HepG2 (cell line): Measurements from ENCODE around the gene RPL38. TPM values are rescaled to one million over a fixed set of nuclear protein-coding genes. Genes with fewer than 3 reads are reported as not detected.

Experiments
- ARHGAP35 ChIP-seq: sonication (generic); formaldehyde crosslinking; IDR thresholded peaks from 2 replicates; pipeline ENCODE4 v1.9.0; 2022; ENCODE audit warnings: mild to moderate bottlenecking, inconsistent platforms, moderate library complexity, missing genetic modification reagents, borderline replicate concordance
- GFI1 ChIP-seq: sonication (generic); formaldehyde crosslinking; IDR thresholded peaks from 2 replicates; pipeline ENCODE4 v1.5.0; 2020; ENCODE audit warnings: missing genetic modification reagents, mild to moderate bottlenecking, borderline replicate concordance
- KDM1A ChIP-seq: IDR thresholded peaks from 2 replicates; pipeline ENCODE4 v1.6.1; 2016; ENCODE audit warnings: missing compliant biosample characterization
- KDM6A ChIP-seq: IDR thresholded peaks from 2 replicates; pipeline ENCODE4 v1.6.1; 2016; ENCODE audit warnings: low read depth
- RBFOX2 ChIP-seq: fragments of 200-400 bp; formaldehyde crosslinking; IDR thresholded peaks from 2 replicates; pipeline ENCODE4 v1.6.1; 2017; ENCODE audit warnings: low read depth, mild to moderate bottlenecking, low read length
- SRSF4 ChIP-seq: fragments of 200-400 bp; formaldehyde crosslinking; IDR thresholded peaks from one replicate; pipeline ENCODE4 v1.6.1; 2018; ENCODE audit warnings: mild to moderate bottlenecking, low read depth, low read length, moderate library complexity; ENCODE audit not compliant: poor library complexity, severe bottlenecking
- TAF15 ChIP-seq: fragments of 200-400 bp; formaldehyde crosslinking; IDR thresholded peaks from one replicate; pipeline ENCODE4 v1.6.1; 2018; ENCODE audit warnings: mild to moderate bottlenecking, low read depth, low read length; ENCODE audit not compliant: poor library complexity, severe bottlenecking
- THAP11 ChIP-seq: IDR thresholded peaks from 2 replicates; pipeline ENCODE4 v1.6.1; 2016; ENCODE audit warnings: missing biosample characterization, missing genetic modification reagents
- ZMYM4 ChIP-seq: sonication (generic); formaldehyde crosslinking; IDR thresholded peaks from 2 replicates; pipeline ENCODE4 v1.8.1; 2023; ENCODE audit warnings: mild to moderate bottlenecking, missing genetic modification reagents
- ZNF253 ChIP-seq: sonication (generic); formaldehyde crosslinking; IDR thresholded peaks from 2 replicates; pipeline ENCODE4 v1.8.0; 2022; ENCODE audit warnings: mild to moderate bottlenecking, missing genetic modification reagents, borderline replicate concordance
- ZNF335 ChIP-seq: sonication (generic); formaldehyde crosslinking; IDR thresholded peaks from 2 replicates; pipeline ENCODE4 v1.4.0; 2020; ENCODE audit warnings: missing genetic modification reagents
- ZNF34 ChIP-seq: sonication (generic); formaldehyde crosslinking; IDR thresholded peaks from 2 replicates; pipeline ENCODE4 v1.4.0; 2020; ENCODE audit warnings: mild to moderate bottlenecking, missing genetic modification reagents, borderline replicate concordance
- ZSCAN31 ChIP-seq: sonication (generic); formaldehyde crosslinking; IDR thresholded peaks from 2 replicates; pipeline ENCODE4 v1.5.0; 2020; ENCODE audit warnings: low read depth, mild to moderate bottlenecking, missing genetic modification reagents
- polyA plus RNA-seq, 8 experiments: library from polyadenylated mRNA; depleted of rRNA in 3 of 8; stranded (reverse) in 7 of 8; unstranded in 1 of 8; fragments of >200 nt; fragmentation: Illumina TruSeq in 4 of 8; extraction: Trizol in 4 of 8; gene quantifications; 2 replicates each; pipeline versions ENCODE4 v1.2.1 to v1.2.3, GENCODE V29; 2011 to 2016; ENCODE audit warnings: low read depth in 4 of 8, missing spikeins in 1 of 8, mixed read lengths in 1 of 8; ENCODE audit not compliant: insufficient read depth in 1 of 8
- total RNA-seq, 5 experiments: library from RNA; depleted of rRNA; stranded (reverse); fragments of >200 nt; fragmentation: Illumina TruSeq; extraction: Trizol; gene quantifications; 2 replicates each; pipeline ENCODE4 v1.2.3, GENCODE V29; 2016; ENCODE audit warnings: low read depth in 1 of 5
- TF ChIP-seq, protein P1 (sequence below): sonication (generic); formaldehyde crosslinking; IDR thresholded peaks from 2 replicates; pipeline ENCODE4 v1.4.0; 2020; ENCODE audit warnings: mild to moderate bottlenecking, missing genetic modification reagents
- TF ChIP-seq, protein P2 (sequence below), 2 experiments: sonication (generic) in 1 of 2; formaldehyde crosslinking in 1 of 2; IDR thresholded peaks; 2 replicates each; pipeline versions ENCODE4 v1.4.0 to v1.6.1; 2018 to 2020; ENCODE audit warnings: missing genetic modification reagents in 2 of 2, borderline replicate concordance in 1 of 2, low read depth in 1 of 2, mild to moderate bottlenecking in 1 of 2, missing biosample characterization in 1 of 2
- TF ChIP-seq, protein P3 (sequence below): sonication (generic); formaldehyde crosslinking; IDR thresholded peaks from 2 replicates; pipeline ENCODE4 v1.4.0; 2020; ENCODE audit warnings: missing genetic modification reagents, borderline replicate concordance
- TF ChIP-seq, protein P4 (sequence below): sonication (generic); formaldehyde crosslinking; IDR thresholded peaks from 2 replicates; pipeline ENCODE4 v1.4.0; 2020; ENCODE audit warnings: missing genetic modification reagents, borderline replicate concordance

The RPL38 gene
- total and polyA plus RNA-seq, 2 of the 13 experiments (the other 11 are each of a cell fraction or from before 2014, with no cell fraction given): 2,370 to 2,372 TPM

DNA sequence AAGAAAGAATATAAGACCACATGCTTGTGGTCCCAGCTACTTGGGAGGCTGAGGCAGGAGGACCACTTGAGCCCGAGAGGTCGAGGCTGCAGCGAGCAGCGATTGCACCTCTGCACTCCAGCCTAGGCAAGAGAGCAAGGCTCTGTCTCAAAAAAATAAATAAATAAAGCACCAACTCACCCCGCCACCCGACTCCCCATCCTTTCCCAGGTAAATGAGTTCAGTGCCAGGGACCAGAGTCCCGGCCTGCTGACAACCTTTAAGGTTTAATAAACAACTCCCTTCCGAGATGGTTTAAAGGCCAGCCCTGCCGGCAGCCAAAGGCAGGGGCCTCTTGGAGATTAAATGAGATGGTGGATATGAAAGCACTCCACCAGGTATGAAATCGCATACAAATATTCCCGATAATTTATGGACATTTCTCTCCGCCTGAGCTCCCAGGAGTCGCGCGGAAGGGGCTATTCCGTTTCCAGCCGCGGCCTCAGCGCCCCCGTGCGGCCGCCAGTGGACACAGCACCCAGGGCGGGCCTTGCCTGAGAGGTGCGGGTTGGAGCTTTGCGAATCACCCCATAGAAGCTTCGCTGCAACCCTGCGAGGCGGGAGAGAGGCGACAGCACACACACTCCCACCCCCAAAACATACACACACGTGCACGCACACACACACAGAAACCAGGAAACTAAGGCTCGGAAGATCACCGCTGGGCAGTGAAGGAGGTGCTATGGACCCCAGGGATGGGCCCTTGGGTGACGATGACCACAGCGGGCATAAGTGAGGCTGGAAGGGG, 4.0 kb upstream of the RPL38 start (continued):
- TF ChIP-seq, protein P1, sequence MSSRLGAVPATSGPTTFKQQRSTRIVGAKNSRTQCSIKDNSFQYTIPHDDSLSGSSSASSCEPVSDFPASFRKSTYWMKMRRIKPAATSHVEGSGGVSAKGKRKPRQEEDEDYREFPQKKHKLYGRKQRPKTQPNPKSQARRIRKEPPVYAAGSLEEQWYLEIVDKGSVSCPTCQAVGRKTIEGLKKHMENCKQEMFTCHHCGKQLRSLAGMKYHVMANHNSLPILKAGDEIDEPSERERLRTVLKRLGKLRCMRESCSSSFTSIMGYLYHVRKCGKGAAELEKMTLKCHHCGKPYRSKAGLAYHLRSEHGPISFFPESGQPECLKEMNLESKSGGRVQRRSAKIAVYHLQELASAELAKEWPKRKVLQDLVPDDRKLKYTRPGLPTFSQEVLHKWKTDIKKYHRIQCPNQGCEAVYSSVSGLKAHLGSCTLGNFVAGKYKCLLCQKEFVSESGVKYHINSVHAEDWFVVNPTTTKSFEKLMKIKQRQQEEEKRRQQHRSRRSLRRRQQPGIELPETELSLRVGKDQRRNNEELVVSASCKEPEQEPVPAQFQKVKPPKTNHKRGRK (CRISPR knock-in tag): no peak
- no peak for TF ChIP-seq SRSF4
- TF ChIP-seq, protein P2, sequence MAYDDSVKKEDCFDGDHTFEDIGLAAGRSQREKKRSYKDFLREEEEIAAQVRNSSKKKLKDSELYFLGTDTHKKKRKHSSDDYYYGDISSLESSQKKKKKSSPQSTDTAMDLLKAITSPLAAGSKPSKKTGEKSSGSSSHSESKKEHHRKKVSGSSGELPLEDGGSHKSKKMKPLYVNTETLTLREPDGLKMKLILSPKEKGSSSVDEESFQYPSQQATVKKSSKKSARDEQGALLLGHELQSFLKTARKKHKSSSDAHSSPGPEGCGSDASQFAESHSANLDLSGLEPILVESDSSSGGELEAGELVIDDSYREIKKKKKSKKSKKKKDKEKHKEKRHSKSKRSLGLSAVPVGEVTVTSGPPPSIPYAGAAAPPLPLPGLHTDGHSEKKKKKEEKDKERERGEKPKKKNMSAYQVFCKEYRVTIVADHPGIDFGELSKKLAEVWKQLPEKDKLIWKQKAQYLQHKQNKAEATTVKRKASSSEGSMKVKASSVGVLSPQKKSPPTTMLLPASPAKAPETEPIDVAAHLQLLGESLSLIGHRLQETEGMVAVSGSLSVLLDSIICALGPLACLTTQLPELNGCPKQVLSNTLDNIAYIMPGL (CRISPR knock-in tag; IDR thresholded peaks at IDR 0.05; ENCODE audit: borderline replicate concordance in 1 of 2, low read depth in 1 of 2): peak; percentile 58 to 79; a peak in 3 of 4 replicates
- TF ChIP-seq ZMYM4 (CRISPR knock-in tag): no peak
- 0 out of 2 replicates have a peak, but pooled peaks have one; percentile 45 for TF ChIP-seq THAP11 (CRISPR knock-in tag)
- no peak for TF ChIP-seq TAF15
- no peak for TF ChIP-seq KDM6A (CRISPR knock-in tag)
- no peak for TF ChIP-seq KDM1A (CRISPR knock-in tag)
- TF ChIP-seq ZNF335 (CRISPR knock-in tag): no peak
- no peak for TF ChIP-seq ZNF253 (CRISPR knock-in tag)
- TF ChIP-seq, protein P3, sequence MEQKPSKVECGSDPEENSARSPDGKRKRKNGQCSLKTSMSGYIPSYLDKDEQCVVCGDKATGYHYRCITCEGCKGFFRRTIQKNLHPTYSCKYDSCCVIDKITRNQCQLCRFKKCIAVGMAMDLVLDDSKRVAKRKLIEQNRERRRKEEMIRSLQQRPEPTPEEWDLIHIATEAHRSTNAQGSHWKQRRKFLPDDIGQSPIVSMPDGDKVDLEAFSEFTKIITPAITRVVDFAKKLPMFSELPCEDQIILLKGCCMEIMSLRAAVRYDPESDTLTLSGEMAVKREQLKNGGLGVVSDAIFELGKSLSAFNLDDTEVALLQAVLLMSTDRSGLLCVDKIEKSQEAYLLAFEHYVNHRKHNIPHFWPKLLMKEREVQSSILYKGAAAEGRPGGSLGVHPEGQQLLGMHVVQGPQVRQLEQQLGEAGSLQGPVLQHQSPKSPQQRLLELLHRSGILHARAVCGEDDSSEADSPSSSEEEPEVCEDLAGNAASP (CRISPR knock-in tag): no peak
- TF ChIP-seq GFI1 (CRISPR knock-in tag): no peak
- TF ChIP-seq ARHGAP35 (CRISPR knock-in tag): no peak
- TF ChIP-seq, protein P4, sequence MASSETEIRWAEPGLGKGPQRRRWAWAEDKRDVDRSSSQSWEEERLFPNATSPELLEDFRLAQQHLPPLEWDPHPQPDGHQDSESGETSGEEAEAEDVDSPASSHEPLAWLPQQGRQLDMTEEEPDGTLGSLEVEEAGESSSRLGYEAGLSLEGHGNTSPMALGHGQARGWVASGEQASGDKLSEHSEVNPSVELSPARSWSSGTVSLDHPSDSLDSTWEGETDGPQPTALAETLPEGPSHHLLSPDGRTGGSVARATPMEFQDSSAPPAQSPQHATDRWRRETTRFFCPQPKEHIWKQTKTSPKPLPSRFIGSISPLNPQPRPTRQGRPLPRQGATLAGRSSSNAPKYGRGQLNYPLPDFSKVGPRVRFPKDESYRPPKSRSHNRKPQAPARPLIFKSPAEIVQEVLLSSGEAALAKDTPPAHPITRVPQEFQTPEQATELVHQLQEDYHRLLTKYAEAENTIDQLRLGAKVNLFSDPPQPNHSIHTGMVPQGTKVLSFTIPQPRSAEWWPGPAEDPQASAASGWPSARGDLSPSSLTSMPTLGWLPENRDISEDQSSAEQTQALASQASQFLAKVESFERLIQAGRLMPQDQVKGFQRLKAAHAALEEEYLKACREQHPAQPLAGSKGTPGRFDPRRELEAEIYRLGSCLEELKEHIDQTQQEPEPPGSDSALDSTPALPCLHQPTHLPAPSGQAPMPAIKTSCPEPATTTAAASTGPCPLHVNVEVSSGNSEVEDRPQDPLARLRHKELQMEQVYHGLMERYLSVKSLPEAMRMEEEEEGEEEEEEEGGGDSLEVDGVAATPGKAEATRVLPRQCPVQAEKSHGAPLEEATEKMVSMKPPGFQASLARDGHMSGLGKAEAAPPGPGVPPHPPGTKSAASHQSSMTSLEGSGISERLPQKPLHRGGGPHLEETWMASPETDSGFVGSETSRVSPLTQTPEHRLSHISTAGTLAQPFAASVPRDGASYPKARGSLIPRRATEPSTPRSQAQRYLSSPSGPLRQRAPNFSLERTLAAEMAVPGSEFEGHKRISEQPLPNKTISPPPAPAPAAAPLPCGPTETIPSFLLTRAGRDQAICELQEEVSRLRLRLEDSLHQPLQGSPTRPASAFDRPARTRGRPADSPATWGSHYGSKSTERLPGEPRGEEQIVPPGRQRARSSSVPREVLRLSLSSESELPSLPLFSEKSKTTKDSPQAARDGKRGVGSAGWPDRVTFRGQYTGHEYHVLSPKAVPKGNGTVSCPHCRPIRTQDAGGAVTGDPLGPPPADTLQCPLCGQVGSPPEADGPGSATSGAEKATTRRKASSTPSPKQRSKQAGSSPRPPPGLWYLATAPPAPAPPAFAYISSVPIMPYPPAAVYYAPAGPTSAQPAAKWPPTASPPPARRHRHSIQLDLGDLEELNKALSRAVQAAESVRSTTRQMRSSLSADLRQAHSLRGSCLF (CRISPR knock-in tag): no peak
- TF ChIP-seq RBFOX2: no peak
- TF ChIP-seq ZSCAN31 (CRISPR knock-in tag): no peak
- no peak for TF ChIP-seq ZNF34 (CRISPR knock-in tag)
